ENCODE data around the gene LRP2BP. TPM values are rescaled to one million over a fixed set of nuclear protein-coding genes. Genes with fewer than 3 reads are reported as not detected.

The LRP2BP gene
- total RNA-seq, 1 donor from 2014 or later: 1.5 TPM

DNA sequence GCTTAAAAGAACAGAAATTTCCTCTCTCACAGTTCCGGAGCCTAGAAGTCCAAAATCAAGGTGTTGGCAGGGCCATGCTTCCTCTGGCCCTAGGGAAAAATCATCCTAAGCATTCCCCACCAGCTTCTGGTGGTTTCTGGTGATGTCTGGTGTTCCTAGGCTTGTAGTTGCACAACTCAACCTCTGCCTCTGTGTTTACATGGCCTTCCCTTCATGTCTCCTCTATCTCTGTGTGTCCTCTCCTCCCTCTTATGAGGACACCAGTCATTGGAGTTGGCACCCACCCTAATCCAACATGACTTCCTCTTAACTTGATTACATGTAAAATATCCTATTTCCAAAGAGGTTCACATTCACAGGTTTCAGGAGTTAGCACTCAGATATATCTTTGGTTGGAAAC is 15.4 kb downstream of the LRP2BP start:
- Histone ChIP-seq H3K4me1 (peaks cover 6% of the 10 kb centered on the region), H3K4me3 (no peak overlapping the region), H3K36me3 (no peaks in the 10 kb centered on the region), H3K27ac (no peak overlapping the region), H3K9me3 (peaks cover 5% of the 10 kb centered on the region), H3K27me3 (ENCODE audit: low read depth) (no peaks in the 10 kb centered on the region)
- no peak for DNase-seq
- intact Hi-C loops (cut with DNase I): no loop called here
- ATAC-seq: no peak
- TF ChIP-seq, protein P1, sequence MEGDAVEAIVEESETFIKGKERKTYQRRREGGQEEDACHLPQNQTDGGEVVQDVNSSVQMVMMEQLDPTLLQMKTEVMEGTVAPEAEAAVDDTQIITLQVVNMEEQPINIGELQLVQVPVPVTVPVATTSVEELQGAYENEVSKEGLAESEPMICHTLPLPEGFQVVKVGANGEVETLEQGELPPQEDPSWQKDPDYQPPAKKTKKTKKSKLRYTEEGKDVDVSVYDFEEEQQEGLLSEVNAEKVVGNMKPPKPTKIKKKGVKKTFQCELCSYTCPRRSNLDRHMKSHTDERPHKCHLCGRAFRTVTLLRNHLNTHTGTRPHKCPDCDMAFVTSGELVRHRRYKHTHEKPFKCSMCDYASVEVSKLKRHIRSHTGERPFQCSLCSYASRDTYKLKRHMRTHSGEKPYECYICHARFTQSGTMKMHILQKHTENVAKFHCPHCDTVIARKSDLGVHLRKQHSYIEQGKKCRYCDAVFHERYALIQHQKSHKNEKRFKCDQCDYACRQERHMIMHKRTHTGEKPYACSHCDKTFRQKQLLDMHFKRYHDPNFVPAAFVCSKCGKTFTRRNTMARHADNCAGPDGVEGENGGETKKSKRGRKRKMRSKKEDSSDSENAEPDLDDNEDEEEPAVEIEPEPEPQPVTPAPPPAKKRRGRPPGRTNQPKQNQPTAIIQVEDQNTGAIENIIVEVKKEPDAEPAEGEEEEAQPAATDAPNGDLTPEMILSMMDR (IDR thresholded peaks at IDR 0.05): no peak

DNA sequence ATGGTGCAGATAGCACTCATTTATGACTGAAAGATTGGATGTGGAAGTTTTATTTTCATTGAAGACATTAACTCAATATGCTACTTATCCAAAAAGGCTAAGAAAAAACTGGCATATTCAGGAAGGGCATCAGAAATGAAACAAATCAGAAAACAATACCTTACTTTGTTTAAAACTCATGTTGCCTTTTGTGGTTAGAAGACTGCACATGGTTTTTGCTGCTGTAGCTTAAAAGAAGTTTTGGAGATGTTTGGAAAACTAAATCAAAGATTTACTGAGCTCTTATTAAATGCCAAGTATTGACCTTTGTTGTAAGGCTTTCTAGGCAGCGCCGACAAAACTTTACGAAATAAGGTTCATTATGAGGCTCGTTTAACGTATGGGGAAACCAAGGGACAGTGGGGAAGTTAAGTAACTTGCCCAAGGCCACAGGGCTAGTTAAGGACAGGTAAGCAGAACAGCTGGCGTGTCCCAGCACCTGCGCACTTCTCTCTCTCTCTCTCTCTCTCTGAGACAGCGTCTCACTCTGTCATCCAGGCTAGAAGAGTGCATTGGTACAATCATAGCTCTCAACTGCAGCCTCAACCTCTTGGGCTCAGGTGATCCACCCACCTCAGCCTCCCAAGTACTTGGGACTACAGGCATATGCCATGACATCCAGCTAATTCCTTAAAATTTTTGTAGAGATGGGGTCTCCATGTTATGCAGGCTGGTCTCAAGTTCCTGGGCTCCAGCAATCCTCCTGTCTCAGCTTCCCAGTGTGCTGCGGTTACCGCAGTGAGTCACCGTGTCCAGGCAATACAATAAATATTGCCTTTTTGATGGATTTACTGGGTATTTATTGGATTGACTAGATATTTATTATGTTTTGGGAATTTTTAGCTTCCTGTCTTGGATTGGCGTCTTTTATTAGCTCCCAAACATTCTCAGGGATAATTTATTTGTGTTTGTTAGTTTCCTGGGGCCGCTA is 16.1 kb downstream of the LRP2BP start:
- peaks cover 5% of the 10 kb centered on the region for H3K9me3 ChIP-seq
- no peak for ATAC-seq
- H3K27me3 ChIP-seq (ENCODE audit: low read depth): no peaks in the 10 kb centered on the region
- H3K4me1 ChIP-seq: peaks cover 6% of the 10 kb centered on the region
- H3K27ac ChIP-seq: no peak overlapping the region
- DNase-seq: no peak
- H3K4me3 ChIP-seq: no peak overlapping the region
- no peaks in the 10 kb centered on the region for H3K36me3 ChIP-seq
- intact Hi-C loops (cut with DNase I): no loop called here
- TF ChIP-seq, protein P1 (IDR thresholded peaks at IDR 0.05): no peak

DNA sequence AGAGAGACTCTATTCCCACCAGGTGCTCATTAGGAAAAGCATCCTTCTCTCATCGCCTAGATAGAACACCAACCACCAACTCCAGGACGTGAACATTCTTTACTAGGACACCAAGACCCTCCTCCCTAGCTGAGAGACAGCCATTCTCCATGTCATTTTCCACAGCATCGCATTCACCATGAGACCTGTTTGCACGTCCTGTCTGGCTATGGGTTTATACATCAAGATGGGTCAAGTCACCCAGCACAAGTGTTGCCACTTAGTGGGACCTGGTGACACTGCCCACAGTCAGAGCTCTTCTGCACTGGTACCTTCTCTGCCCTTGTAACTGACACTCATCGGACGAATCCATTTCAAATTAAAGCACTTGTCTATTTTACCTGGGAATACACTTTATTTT is 17.5 kb downstream of the LRP2BP start:
- ATAC-seq: no peak
- Histone ChIP-seq H3K4me1 (no peaks in the 10 kb centered on the region), H3K27ac (no peak overlapping the region), H3K27me3 (ENCODE audit: low read depth) (no peaks in the 10 kb centered on the region), H3K36me3 (peaks cover under 1% of the 10 kb centered on the region), H3K9me3 (peaks cover 5% of the 10 kb centered on the region), H3K4me3 (no peak overlapping the region)
- TF ChIP-seq, protein P1 (IDR thresholded peaks at IDR 0.05): no peak
- intact Hi-C loops (cut with DNase I): no loop called here
- no peak for DNase-seq

DNA sequence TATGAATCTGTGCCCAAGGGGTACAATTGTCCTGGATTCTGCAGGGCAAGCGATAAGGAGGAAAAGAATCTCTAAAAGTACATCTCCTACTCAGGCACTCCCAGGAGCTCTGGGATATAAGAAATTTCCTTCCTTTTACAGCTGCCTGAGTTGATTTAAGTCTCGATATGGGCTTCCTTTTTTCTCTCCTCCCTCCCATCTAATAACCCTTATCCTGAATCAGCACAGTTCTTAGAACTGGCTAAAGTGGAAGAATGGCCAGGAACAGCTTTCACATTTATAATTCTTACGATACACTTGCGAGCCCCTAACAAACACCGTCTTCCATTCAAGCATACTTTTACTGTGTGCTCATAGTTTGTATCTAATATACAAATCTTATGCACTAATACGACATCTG is 21.2 kb downstream of the LRP2BP start:
- Histone ChIP-seq H3K27me3 (ENCODE audit: low read depth) (no peaks in the 10 kb centered on the region), H3K36me3 (peaks cover 35% of the 10 kb centered on the region), H3K4me1 (no peaks in the 10 kb centered on the region), H3K4me3 (no peak overlapping the region), H3K27ac (no peak overlapping the region), H3K9me3 (no peaks in the 10 kb centered on the region)
- intact Hi-C loops (cut with DNase I): no loop called here
- TF ChIP-seq, protein P1 (IDR thresholded peaks at IDR 0.05): no peak
- ATAC-seq (no peak), DNase-seq (no peak)

DNA sequence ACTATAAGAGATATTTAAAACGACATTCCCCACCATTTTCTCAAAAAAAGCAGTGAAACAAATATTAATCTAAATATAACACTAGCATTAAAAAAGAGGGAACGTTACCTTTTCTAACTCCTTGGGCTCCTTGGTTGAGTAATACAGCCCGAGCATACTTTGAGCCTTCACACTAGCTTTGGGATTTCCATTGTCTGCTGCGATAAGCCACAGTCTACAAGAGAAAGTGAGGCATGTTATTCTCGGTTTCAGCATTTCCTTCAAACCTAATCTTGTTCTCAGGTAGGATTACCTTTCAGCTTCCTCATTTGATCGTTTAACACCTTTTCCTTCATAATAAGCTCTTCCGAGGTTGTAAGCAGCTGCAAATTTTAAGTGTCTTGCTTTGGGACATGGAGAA is 21.7 kb downstream of the LRP2BP start:
- Histone ChIP-seq H3K4me3 (no peak overlapping the region), H3K27me3 (ENCODE audit: low read depth) (no peaks in the 10 kb centered on the region), H3K4me1 (no peaks in the 10 kb centered on the region), H3K9me3 (no peaks in the 10 kb centered on the region), H3K27ac (no peak overlapping the region), H3K36me3 (peaks cover 35% of the 10 kb centered on the region)
- TF ChIP-seq, protein P1 (IDR thresholded peaks at IDR 0.05): no peak
- intact Hi-C loops (cut with DNase I): no loop called here
- ATAC-seq (no peak), DNase-seq (no peak)
